WERI-Rb-1 (cell line): ENCODE measurements around the gene ACKR3.

Experiments used
- DNase-seq: peaks from one replicate; pipeline ENCODE4 v3.0.0-alpha.2; 2020
- H3K27ac ChIP-seq: fragments of 250-450 bp; sonication (Bioruptor Pico); 2 replicates; pipeline ENCODE4 v1.5.1; 2020; ENCODE audit warnings: mild to moderate bottlenecking, moderate library complexity
- H3K27me3 ChIP-seq: fragments of 250-450 bp; sonication (Bioruptor Pico); 2 replicates; pipeline ENCODE4 v1.5.1; 2021; ENCODE audit warnings: mild to moderate bottlenecking, low read depth, moderate library complexity; ENCODE audit not compliant: insufficient read depth, severe bottlenecking
- H3K36me3 ChIP-seq: fragments of 250-450 bp; sonication (Bioruptor Pico); 2 replicates; pipeline ENCODE4 v1.5.1; 2020; ENCODE audit warnings: mild to moderate bottlenecking, moderate library complexity
- H3K4me3 ChIP-seq: 2 replicates; pipeline ENCODE4 v1.5.1; 2011; ENCODE audit warnings: low read depth, mild to moderate bottlenecking, control low read depth, low read length
- H3K9me3 ChIP-seq: fragments of 250-450 bp; sonication (Bioruptor Pico); 2 replicates; pipeline ENCODE4 v1.5.1; 2021; ENCODE audit warnings: mild to moderate bottlenecking, moderate library complexity; ENCODE audit not compliant: severe bottlenecking
- CTCF ChIP-seq: IDR thresholded peaks from 2 replicates; pipeline ENCODE4 v1.5.1; 2011; ENCODE audit warnings: low read depth, mild to moderate bottlenecking, control low read depth, inconsistent platforms, low read length

Gene ACKR3

DNA sequence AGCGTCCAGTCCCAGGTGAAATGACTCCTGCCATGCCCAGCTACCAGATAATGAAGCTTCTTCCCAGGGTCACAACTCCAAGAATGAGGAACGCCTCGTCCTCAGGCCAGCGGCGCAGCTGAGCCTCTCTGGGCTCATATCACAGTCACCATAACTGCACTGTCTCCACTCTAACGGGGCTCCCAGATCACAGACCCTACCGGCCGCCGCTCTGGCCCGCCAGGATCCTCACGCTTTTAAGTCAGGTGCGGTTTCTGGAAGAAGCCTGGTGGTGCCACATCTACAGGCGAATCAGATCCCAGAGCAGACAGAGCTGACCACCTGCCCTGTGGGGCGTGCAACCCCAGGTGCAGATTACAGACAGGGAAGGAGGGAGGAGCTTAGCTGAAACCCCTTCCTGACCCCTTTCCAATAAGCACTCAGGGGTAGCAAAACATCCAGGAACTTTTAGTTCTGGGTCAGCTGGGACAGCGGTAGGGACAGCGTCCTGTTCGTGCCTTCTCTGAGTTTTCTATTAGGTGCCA lies 3.7 kb upstream of the ACKR3 start:
- Histone ChIP-seq H3K4me3 (no peak overlapping the region), H3K9me3 (no peaks in the 10 kb centered on the region), H3K27ac (no peak overlapping the region), H3K27me3 (no peaks in the 10 kb centered on the region), H3K36me3 (no peaks in the 10 kb centered on the region)
- TF ChIP-seq CTCF = no peak
- no peak for DNase-seq

DNA sequence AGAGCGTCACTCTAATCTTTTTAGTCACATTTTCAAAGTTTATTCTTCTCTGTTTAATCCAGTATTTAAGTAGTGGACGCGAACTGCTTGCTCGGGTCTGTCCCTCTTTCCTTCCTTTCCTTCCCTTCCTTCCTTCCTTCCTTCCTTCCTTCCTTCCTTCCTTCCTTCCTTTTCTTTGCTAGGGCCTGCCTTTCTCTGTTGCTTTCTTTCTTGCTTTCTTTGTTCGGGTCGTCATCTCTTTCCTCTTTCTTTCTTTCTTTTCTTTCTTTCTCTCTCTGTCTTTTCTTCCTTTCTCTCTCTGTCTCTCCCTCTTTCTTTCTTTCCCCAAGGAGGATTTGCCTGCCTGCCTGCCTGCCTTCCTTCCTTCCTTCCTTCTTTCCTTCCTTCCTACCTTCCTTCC lies 3.0 kb upstream of the ACKR3 start:
- no peak for TF ChIP-seq CTCF
- Histone ChIP-seq H3K27ac (no peak overlapping the region), H3K9me3 (no peaks in the 10 kb centered on the region), H3K36me3 (no peaks in the 10 kb centered on the region), H3K27me3 (no peaks in the 10 kb centered on the region), H3K4me3 (no peak overlapping the region)
- no peak for DNase-seq

DNA sequence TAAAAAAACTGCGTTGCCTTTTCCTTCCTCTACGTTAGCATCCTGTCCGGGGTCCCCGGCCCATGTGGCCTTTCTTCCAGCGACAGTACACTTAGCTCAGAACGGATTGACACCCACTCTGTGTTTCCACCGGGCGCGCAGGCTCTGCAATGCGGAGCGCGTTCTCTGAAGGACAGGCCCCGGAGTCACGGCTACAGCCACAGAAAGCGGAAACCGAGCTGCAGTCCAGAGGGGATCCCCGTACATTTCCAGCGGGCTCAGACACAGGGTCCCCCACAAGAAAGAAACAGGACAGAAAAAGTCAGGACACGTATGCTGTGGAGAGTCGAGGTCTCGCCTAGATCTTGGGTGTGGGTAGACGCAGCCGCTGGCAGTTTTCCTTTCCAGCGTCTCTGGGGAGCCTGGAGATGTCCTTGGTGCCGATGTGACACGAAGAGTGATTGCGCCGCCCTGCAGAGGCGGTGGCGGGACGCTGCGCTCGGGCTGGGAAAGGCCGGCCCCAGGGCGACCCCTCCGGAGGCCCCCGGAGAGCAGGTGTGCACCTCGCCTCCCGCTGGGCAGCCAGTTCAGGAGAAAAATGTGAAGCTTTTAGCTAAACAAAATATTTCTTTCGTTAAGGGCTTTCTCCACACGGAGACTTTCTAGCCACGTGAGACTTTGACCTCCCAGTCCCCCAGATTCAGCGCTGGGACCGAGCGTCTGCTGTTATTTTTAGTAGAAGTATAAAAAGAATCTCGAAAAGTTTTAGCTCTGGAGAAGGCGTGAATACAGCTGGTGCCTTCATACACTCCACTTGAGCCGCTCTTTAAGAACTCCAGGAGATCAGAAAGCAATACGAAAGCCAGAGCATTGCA lies 1.3 kb upstream of the ACKR3 start:
- Histone ChIP-seq H3K27ac (no peak overlapping the region), H3K9me3 (no peaks in the 10 kb centered on the region), H3K36me3 (no peaks in the 10 kb centered on the region), H3K4me3 (no peak overlapping the region), H3K27me3 (no peaks in the 10 kb centered on the region)
- DNase-seq = no peak
- TF ChIP-seq CTCF = no peak

GRCh38 chr2:236568922-236569572 lies 578 bp upstream of the ACKR3 start:
- H3K4me3 ChIP-seq = no peak overlapping the region
- no peaks in the 10 kb centered on the region for H3K9me3 ChIP-seq
- no peaks in the 10 kb centered on the region for H3K27me3 ChIP-seq
- DNase-seq = no peak
- TF ChIP-seq CTCF = no peak
- no peak overlapping the region for H3K27ac ChIP-seq
- H3K36me3 ChIP-seq = no peaks in the 10 kb centered on the region

DNA sequence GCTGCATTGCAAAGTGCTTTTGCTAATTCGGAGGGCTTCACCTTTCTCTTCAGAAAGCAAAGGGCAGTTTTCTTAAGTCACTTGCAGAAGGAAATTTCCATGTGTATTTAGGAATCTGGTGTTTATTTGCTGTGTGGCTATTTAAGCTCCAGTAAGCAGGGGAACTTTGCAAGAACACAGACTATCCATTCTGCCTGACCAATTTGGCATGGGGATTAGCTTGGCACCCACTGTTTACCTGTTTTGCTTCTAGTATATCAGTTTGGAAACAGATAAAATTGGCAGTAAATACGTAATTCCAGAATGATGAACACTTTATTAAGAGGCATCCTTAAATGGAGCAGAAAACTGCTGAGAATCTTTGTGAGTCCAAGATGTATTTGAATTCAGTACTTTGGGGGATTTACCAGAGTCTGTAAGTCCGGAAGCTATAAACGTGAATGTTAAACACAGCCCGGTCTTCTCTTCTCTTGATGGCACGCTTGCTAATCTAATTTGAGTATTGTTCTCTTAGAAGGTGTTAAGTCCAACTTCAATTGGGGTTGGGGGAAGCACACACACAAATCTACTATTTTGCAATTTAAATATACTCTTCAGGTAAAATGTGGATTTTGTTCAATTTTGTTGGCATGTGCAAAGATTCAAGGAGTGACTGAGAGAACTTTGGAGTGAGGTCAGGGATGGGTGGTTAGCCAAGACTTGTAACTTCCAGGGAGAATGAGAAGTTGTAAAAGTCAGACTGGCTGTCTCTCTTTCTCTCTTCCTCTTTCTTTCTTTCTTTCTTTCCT lies 650 bp downstream of the ACKR3 start:
- 0 out of 2 replicates have a peak overlapping the region, but pooled peaks have one; percentile 0 for H3K4me3 ChIP-seq
- no peak for DNase-seq
- TF ChIP-seq CTCF = no peak
- H3K9me3 ChIP-seq = no peaks in the 10 kb centered on the region
- no peak overlapping the region for H3K27ac ChIP-seq
- no peaks in the 10 kb centered on the region for H3K27me3 ChIP-seq
- H3K36me3 ChIP-seq = no peaks in the 10 kb centered on the region
